ENCODE measurements around the gene COQ8A. TPM values are rescaled to one million over a fixed set of nuclear protein-coding genes. Genes with fewer than 3 reads are reported as not detected.

Gene COQ8A
- total RNA-seq, 1 experiment from 2014 or later = 35.3 TPM

GRCh38 chr1:226950316-226950715, 10.2 kb downstream of the COQ8A start:
- ChIA-PET RAD21 (ENCODE audit: low non-redundant PET in 1 of 2, low total read pairs in 2 of 2, uncharacterized antibody in 2 of 2, unreplicated experiment in 2 of 2) (no interaction called here), CTCF (no interaction called here), POLR2A (no interaction called here)
- Histone ChIP-seq H4K20me1 (ENCODE audit: insufficient read depth) (no peaks in the 10 kb centered on the region), H3K9me3 (ENCODE audit: control insufficient read depth in 1 of 2, insufficient read depth in 1 of 2, low read depth in 1 of 2, low read length in 2 of 2) (no peaks in the 10 kb centered on the region), H3K9ac (ENCODE audit: low read length) (no peak overlapping the region), H3K4me2 (ENCODE audit: low read length) (no peak overlapping the region), H3K4me1 (ENCODE audit: control insufficient read depth in 1 of 2, insufficient read depth in 2 of 2, low read length in 2 of 2) (peaks cover 0 to 6% of the 10 kb centered on the region in 2 experiments; a peak in 1 of 4 replicates), H3K4me3 (replicated peaks in 1 of 2; ENCODE audit: low read depth in 1 of 2, low read length in 2 of 2) (no peak overlapping the region), H3K27me3 (ENCODE audit: insufficient read depth, low read length) (no peaks in the 10 kb centered on the region), H3K9me2 (ENCODE audit: insufficient read depth) (no peaks in the 10 kb centered on the region), H3K79me2 (ENCODE audit: insufficient read depth, low read length) (0 out of 2 replicates have a peak, but pooled peaks cover 6% of the 10 kb centered on the region), H2AFZ (ENCODE audit: low read depth, low read length, poor library complexity, severe bottlenecking) (no peak overlapping the region), H3K36me3 (ENCODE audit: control insufficient read depth in 1 of 2, insufficient read depth in 2 of 2, low read length in 2 of 2) (no peaks in the 10 kb centered on the region), H3K27ac (ENCODE audit: low read depth, low read length) (no peak overlapping the region)
- BruUV-seq (replicated peaks) = no TSS peak
- DNase-seq (ENCODE audit: low read depth, low spot score) = no peak
- TF ChIP-seq ZNF274 (IDR thresholded peaks at IDR 0.05; ENCODE audit: low read depth, low read length) (no peak), TCF7L2 (IDR thresholded peaks at IDR 0.05; ENCODE audit: borderline replicate concordance, extremely low read depth, insufficient read depth, insufficient read length) (no peak), CTCF (IDR thresholded peaks at IDR 0.05 in 2 of 3, conservative IDR thresholded peaks at IDR 0.05 in 1 of 3; ENCODE audit: borderline replicate concordance in 1 of 3, insufficient read depth in 1 of 3, low read depth in 2 of 3, low read length in 2 of 3) (no peak), YY1 (IDR thresholded peaks at IDR 0.05; ENCODE audit: extremely low read depth, insufficient replicate concordance, low read depth, low read length) (no peak), SRF (IDR thresholded peaks at IDR 0.05; ENCODE audit: low read depth) (no peak), EGR1 (IDR thresholded peaks at IDR 0.05; ENCODE audit: low read depth) (no peak), FOSL1 (IDR thresholded peaks at IDR 0.05; ENCODE audit: low read depth) (no peak), ELF1 (IDR thresholded peaks at IDR 0.05; ENCODE audit: borderline replicate concordance, low read depth) (no peak)
- TF ChIP-seq, protein P1, sequence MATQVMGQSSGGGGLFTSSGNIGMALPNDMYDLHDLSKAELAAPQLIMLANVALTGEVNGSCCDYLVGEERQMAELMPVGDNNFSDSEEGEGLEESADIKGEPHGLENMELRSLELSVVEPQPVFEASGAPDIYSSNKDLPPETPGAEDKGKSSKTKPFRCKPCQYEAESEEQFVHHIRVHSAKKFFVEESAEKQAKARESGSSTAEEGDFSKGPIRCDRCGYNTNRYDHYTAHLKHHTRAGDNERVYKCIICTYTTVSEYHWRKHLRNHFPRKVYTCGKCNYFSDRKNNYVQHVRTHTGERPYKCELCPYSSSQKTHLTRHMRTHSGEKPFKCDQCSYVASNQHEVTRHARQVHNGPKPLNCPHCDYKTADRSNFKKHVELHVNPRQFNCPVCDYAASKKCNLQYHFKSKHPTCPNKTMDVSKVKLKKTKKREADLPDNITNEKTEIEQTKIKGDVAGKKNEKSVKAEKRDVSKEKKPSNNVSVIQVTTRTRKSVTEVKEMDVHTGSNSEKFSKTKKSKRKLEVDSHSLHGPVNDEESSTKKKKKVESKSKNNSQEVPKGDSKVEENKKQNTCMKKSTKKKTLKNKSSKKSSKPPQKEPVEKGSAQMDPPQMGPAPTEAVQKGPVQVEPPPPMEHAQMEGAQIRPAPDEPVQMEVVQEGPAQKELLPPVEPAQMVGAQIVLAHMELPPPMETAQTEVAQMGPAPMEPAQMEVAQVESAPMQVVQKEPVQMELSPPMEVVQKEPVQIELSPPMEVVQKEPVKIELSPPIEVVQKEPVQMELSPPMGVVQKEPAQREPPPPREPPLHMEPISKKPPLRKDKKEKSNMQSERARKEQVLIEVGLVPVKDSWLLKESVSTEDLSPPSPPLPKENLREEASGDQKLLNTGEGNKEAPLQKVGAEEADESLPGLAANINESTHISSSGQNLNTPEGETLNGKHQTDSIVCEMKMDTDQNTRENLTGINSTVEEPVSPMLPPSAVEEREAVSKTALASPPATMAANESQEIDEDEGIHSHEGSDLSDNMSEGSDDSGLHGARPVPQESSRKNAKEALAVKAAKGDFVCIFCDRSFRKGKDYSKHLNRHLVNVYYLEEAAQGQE (IDR thresholded peaks at IDR 0.05; ENCODE audit: low read depth) = no peak
- ATAC-seq = no peak
- intact Hi-C loops (cut with micrococcal nuclease) = no loop called here
